Endothelial cell of umbilical vein (primary cell): ENCODE data around the gene PHACTR1.

Source experiments
- EZH2 ChIP-seq: IDR thresholded peaks from 2 replicates; pipeline ENCODE4 v1.6.1; 2012; ENCODE audit warnings: borderline replicate concordance, low read depth, mild to moderate bottlenecking, moderate library complexity, low read length, inconsistent platforms; ENCODE audit not compliant: severe bottlenecking
- FOS ChIP-seq: IDR thresholded peaks from 2 replicates; pipeline ENCODE4 v1.6.1; 2011; ENCODE audit warnings: mild to moderate bottlenecking, low read length, moderate library complexity, borderline replicate concordance; ENCODE audit not compliant: insufficient read depth
- GATA2 ChIP-seq: IDR thresholded peaks from 2 replicates; pipeline ENCODE4 v1.7.0; 2011; ENCODE audit warnings: low read depth, mild to moderate bottlenecking, moderate library complexity, mixed read lengths, low read length; ENCODE audit not compliant: insufficient read length, insufficient read depth
- JUN ChIP-seq: IDR thresholded peaks from 2 replicates; pipeline ENCODE4 v1.6.1; 2011; ENCODE audit warnings: borderline replicate concordance, low read depth; ENCODE audit not compliant: insufficient read length, insufficient read depth
- MYC ChIP-seq: IDR thresholded peaks from one replicate; pipeline ENCODE4 v1.6.1; 2011; ENCODE audit warnings: mild to moderate bottlenecking, low read depth, low read length
- POLR2A ChIP-seq: IDR thresholded peaks from 2 replicates; pipeline ENCODE4 v1.6.1; 2012; ENCODE audit warnings: low read depth, mild to moderate bottlenecking, control low read depth, low read length
- POLR2AphosphoS5 ChIP-seq: IDR thresholded peaks from 2 replicates; pipeline ENCODE4 v1.6.1; 2012; ENCODE audit warnings: low read depth, mild to moderate bottlenecking, control low read depth, low read length, moderate library complexity; ENCODE audit not compliant: insufficient read depth
- TF ChIP-seq, protein P1 (sequence below), 2 donors: IDR thresholded peaks; 1 replicate in 1 of 2; 2 replicates in 1 of 2; pipeline ENCODE4 v1.5.1; 2011; ENCODE audit warnings: low read length in 2 of 2, mild to moderate bottlenecking in 2 of 2, moderate library complexity in 2 of 2, control low read depth in 1 of 2, inconsistent platforms in 1 of 2, low read depth in 1 of 2; ENCODE audit not compliant: insufficient read depth in 1 of 2; ENCODE audit errors: extremely low read depth in 1 of 2
- TF ChIP-seq, protein P2 (sequence below): IDR thresholded peaks from 2 replicates; pipeline ENCODE4 v1.6.1; 2011; ENCODE audit not compliant: insufficient read depth, insufficient read length

DNA sequence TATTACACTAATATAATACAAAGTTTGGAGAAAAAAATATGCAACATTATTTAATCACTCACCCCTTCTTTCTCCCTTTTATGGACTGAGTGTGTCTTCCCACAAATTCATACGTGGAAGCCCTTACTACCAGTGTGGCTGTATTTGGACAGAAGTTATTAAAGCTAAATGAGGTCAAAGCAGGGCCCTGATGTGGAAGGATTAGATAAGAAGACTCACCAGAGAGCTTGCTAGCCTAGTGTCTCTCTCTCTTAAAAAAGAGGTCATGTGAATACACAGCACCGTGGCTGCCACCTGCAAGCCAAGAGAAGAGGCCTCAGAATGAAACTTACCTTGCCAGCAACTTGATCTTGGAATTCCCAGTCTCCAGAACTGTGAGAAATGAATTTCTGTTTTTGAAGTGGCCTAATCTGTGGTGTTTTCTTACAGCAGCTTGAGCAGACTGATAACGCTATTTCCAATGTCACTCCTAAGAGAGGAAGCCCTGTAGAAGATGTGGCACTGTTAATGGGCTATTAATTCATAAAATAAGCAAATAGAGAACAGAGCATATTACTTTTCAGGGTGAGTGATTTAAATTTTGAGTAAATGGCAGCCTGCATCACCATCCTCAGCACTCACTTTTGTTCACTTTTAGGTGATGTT is 378.3 kb downstream of the PHACTR1 start:
- TF ChIP-seq, protein P1, sequence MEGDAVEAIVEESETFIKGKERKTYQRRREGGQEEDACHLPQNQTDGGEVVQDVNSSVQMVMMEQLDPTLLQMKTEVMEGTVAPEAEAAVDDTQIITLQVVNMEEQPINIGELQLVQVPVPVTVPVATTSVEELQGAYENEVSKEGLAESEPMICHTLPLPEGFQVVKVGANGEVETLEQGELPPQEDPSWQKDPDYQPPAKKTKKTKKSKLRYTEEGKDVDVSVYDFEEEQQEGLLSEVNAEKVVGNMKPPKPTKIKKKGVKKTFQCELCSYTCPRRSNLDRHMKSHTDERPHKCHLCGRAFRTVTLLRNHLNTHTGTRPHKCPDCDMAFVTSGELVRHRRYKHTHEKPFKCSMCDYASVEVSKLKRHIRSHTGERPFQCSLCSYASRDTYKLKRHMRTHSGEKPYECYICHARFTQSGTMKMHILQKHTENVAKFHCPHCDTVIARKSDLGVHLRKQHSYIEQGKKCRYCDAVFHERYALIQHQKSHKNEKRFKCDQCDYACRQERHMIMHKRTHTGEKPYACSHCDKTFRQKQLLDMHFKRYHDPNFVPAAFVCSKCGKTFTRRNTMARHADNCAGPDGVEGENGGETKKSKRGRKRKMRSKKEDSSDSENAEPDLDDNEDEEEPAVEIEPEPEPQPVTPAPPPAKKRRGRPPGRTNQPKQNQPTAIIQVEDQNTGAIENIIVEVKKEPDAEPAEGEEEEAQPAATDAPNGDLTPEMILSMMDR (IDR thresholded peaks at IDR 0.05; ENCODE audit: extremely low read depth in 1 of 2, insufficient read depth in 1 of 2, low read depth in 1 of 2, low read length in 2 of 2): no peak
- TF ChIP-seq POLR2A (no peak), EZH2 (no peak), JUN (no peak), MYC (no peak), POLR2AphosphoS5 (no peak), FOS (no peak), GATA2 (no peak)
- TF ChIP-seq, protein P2, sequence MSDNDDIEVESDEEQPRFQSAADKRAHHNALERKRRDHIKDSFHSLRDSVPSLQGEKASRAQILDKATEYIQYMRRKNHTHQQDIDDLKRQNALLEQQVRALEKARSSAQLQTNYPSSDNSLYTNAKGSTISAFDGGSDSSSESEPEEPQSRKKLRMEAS: no peak
